Nephron (organoid): ENCODE measurements around the gene ATP6V1B1.
A peak's percentile ranks its signal among the peaks of the same experiment; 100 is the strongest.

ENCODE experiments used
- H3K27ac Mint-ChIP-seq, 3 experiments: 2 replicates each; pipeline ENCODE4 v1.8.0; 2020; ENCODE audit warnings: mixed read lengths in 3 of 3, mild to moderate bottlenecking in 2 of 3, moderate library complexity in 1 of 3
- H3K27me3 Mint-ChIP-seq: 2 replicates; pipeline ENCODE4 v1.8.0; 2021; ENCODE audit warnings: low read depth, mild to moderate bottlenecking, moderate library complexity, mixed read lengths
- H3K36me3 Mint-ChIP-seq: 2 replicates; pipeline ENCODE4 v1.8.0; 2020; ENCODE audit warnings: low read depth, mixed read lengths
- H3K4me1 Mint-ChIP-seq: 2 replicates; pipeline ENCODE4 v1.8.0; 2020; ENCODE audit warnings: mixed read lengths
- H3K4me3 Mint-ChIP-seq, 3 experiments: 2 replicates each; pipeline ENCODE4 v1.8.0; 2020; ENCODE audit warnings: mild to moderate bottlenecking in 3 of 3, mixed read lengths in 3 of 3, moderate library complexity in 2 of 3
- H3K9me3 Mint-ChIP-seq: 2 replicates; pipeline ENCODE4 v1.8.0; 2020; ENCODE audit warnings: mixed read lengths
- CTCF ChIP-seq, 3 experiments: fragments of 200-600 bp; sonication (generic); IDR thresholded peaks; one replicate each; pipeline ENCODE4 v1.5.0; 2021; ENCODE audit warnings: antibody characterized with exemption in 3 of 3; ENCODE audit not compliant: unreplicated experiment in 3 of 3

ATP6V1B1 gene

GRCh38 chr2:70941701-70942100 is 6.0 kb downstream of the ATP6V1B1 start:
- H3K27me3 Mint-ChIP-seq = peaks cover 78% of the 10 kb centered on the region
- no peak overlapping the region for H3K27ac Mint-ChIP-seq
- no peak for TF ChIP-seq CTCF (IDR thresholded peaks at IDR 0.05; ENCODE audit: unreplicated experiment in 3 of 3)
- H3K9me3 Mint-ChIP-seq = no peaks in the 10 kb centered on the region
- peaks cover 7% of the 10 kb centered on the region for H3K4me1 Mint-ChIP-seq
- H3K36me3 Mint-ChIP-seq = no peaks in the 10 kb centered on the region
- H3K4me3 Mint-ChIP-seq = no peak overlapping the region

GRCh38 chr2:70942396-70943204 is 6.9 kb downstream of the ATP6V1B1 start:
- no peaks in the 10 kb centered on the region for H3K9me3 Mint-ChIP-seq
- no peak overlapping the region for H3K27ac Mint-ChIP-seq
- TF ChIP-seq CTCF (IDR thresholded peaks at IDR 0.05; ENCODE audit: unreplicated experiment in 3 of 3) = no peak
- H3K4me3 Mint-ChIP-seq = no peak overlapping the region
- peaks cover 85% of the 10 kb centered on the region for H3K27me3 Mint-ChIP-seq
- H3K36me3 Mint-ChIP-seq = no peaks in the 10 kb centered on the region
- peaks cover 7% of the 10 kb centered on the region for H3K4me1 Mint-ChIP-seq

- no peaks in the 10 kb centered on the region for H3K9me3 Mint-ChIP-seq
- no peaks in the 10 kb centered on the region for H3K36me3 Mint-ChIP-seq
- H3K4me1 Mint-ChIP-seq = peaks cover 7% of the 10 kb centered on the region
- no peak for TF ChIP-seq CTCF (IDR thresholded peaks at IDR 0.05; ENCODE audit: unreplicated experiment in 3 of 3)
- peaks cover 85% of the 10 kb centered on the region for H3K27me3 Mint-ChIP-seq
- H3K27ac Mint-ChIP-seq = no peak overlapping the region
- H3K4me3 Mint-ChIP-seq = no peak overlapping the region
Measured at GRCh38 chr2:70943205-70943871, 7.6 kb downstream of the ATP6V1B1 start.

GRCh38 chr2:70944111-70944690 is 8.5 kb downstream of the ATP6V1B1 start:
- TF ChIP-seq CTCF (IDR thresholded peaks at IDR 0.05; ENCODE audit: unreplicated experiment in 3 of 3) = no peak
- Mint-ChIP-seq H3K27me3 (peaks cover 87% of the 10 kb centered on the region), H3K4me1 (peaks cover 7% of the 10 kb centered on the region), H3K27ac (no peak overlapping the region), H3K4me3 (no peak overlapping the region), H3K9me3 (no peaks in the 10 kb centered on the region), H3K36me3 (no peaks in the 10 kb centered on the region)

- H3K36me3 Mint-ChIP-seq = no peaks in the 10 kb centered on the region
- H3K4me1 Mint-ChIP-seq = no peaks in the 10 kb centered on the region
- peak; percentile 69 to 79 (median 76) for TF ChIP-seq CTCF (IDR thresholded peaks at IDR 0.05; ENCODE audit: unreplicated experiment in 3 of 3)
- H3K27ac Mint-ChIP-seq = no peak overlapping the region
- no peak overlapping the region for H3K4me3 Mint-ChIP-seq
- peaks cover 88% of the 10 kb centered on the region for H3K27me3 Mint-ChIP-seq
- no peaks in the 10 kb centered on the region for H3K9me3 Mint-ChIP-seq
Measured at GRCh38 chr2:70946832-70947442, 11.2 kb downstream of the ATP6V1B1 start.
